ENCODE data around the gene SNRPD2. TPM values are rescaled to one million over a fixed set of nuclear protein-coding genes. Genes with fewer than 3 reads are reported as not detected.
A peak's percentile ranks its signal among the peaks of the same experiment; 100 is the strongest.

Gene SNRPD2
- polyA plus RNA-seq, 1 experiment = 518 TPM

- no peaks in the 10 kb centered on the region for H3K27me3 ChIP-seq (ENCODE audit: control insufficient read depth, insufficient read depth, low read length)
- TF ChIP-seq, protein P1, sequence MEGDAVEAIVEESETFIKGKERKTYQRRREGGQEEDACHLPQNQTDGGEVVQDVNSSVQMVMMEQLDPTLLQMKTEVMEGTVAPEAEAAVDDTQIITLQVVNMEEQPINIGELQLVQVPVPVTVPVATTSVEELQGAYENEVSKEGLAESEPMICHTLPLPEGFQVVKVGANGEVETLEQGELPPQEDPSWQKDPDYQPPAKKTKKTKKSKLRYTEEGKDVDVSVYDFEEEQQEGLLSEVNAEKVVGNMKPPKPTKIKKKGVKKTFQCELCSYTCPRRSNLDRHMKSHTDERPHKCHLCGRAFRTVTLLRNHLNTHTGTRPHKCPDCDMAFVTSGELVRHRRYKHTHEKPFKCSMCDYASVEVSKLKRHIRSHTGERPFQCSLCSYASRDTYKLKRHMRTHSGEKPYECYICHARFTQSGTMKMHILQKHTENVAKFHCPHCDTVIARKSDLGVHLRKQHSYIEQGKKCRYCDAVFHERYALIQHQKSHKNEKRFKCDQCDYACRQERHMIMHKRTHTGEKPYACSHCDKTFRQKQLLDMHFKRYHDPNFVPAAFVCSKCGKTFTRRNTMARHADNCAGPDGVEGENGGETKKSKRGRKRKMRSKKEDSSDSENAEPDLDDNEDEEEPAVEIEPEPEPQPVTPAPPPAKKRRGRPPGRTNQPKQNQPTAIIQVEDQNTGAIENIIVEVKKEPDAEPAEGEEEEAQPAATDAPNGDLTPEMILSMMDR (IDR thresholded peaks at IDR 0.05; ENCODE audit: insufficient read depth, low read depth, low read length) = no peak
- DNase-seq (ENCODE audit: low read depth) = no peak
- ChIA-PET CTCF (interaction anchor here (0.6 to 5.8 kb wide), 22 partner anchors 10 to 314 kb away, joined by 3 to 99 read pairs (median 10); partner anchors contain the start of genes GPR4, OPA3 and PPM1N), POLR2A (no interaction called here)
- no peaks in the 10 kb centered on the region for H3K36me3 ChIP-seq (ENCODE audit: control insufficient read depth, insufficient read depth, low read length)
- no peak overlapping the region for H3K4me3 ChIP-seq (ENCODE audit: low read depth, low read length)
Observed at GRCh38 chr19:45643927-45644771, 47.6 kb downstream of the SNRPD2 start.

GRCh38 chr19:45643024-45643926 is 48.5 kb downstream of the SNRPD2 start:
- H3K27me3 ChIP-seq (ENCODE audit: control insufficient read depth, insufficient read depth, low read length) = no peaks in the 10 kb centered on the region
- TF ChIP-seq, protein P1 (IDR thresholded peaks at IDR 0.05; ENCODE audit: insufficient read depth, low read depth, low read length) = peak; percentile 99
- POLR2A ChIA-PET = no interaction called here
- CTCF ChIA-PET = interaction anchor here (0.6 to 5.8 kb wide), 35 partner anchors 9 to 313 kb away, joined by 3 to 99 read pairs (median 6); partner anchors contain the start of genes GPR4, OPA3, PPM1N and RTN2
- no peak overlapping the region for H3K4me3 ChIP-seq (ENCODE audit: low read depth, low read length)
- no peaks in the 10 kb centered on the region for H3K36me3 ChIP-seq (ENCODE audit: control insufficient read depth, insufficient read depth, low read length)
- no peak for DNase-seq (ENCODE audit: low read depth)

DNA sequence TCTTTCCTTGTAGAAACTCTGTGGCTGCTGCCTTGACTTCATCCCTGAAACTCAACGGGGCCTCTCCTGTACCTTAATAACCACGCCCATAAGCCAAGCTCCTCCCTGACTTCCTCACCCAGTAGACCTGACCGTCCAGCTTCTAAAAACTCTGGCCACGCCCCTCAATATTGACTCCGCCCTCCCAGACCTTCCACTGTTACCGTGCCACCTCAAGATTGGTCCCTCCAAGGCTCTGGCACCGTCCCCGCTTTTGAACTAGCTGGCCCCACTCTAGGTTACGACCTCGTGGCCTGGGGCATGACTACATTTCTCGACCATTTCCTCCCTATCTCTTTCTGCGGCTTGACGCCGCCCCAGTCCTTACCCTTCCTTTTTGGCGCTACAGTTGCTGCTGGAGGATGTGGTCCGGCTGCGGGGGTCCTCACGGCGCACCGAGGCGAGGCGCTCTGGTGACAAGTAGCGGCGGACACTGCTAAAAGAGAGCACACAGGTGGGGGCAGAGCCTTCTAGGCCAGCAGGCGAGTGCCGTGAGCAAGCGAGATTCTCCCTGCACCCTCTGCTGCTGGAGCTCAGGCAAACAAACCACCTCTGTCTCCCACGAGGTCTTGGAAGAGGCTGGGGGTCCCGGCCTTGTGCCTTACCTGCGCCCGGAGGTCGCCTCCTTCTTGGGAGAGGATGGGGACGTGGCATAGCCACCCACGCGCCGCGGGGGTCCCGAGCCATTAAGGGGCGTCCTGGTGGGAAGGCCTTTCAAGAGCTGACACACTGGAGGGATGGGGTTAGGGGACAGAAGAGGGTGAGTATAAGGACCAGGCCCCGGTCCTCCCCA is 50.3 kb downstream of the SNRPD2 start:
- DNase-seq (ENCODE audit: low read depth) = no peak
- H3K27me3 ChIP-seq (ENCODE audit: control insufficient read depth, insufficient read depth, low read length) = no peaks in the 10 kb centered on the region
- TF ChIP-seq, protein P1 (IDR thresholded peaks at IDR 0.05; ENCODE audit: insufficient read depth, low read depth, low read length) = no peak
- no peaks in the 10 kb centered on the region for H3K36me3 ChIP-seq (ENCODE audit: control insufficient read depth, insufficient read depth, low read length)
- POLR2A ChIA-PET = interaction anchor here (0.5 kb wide), 1 partner anchor 189 kb away, joined by 17 read pairs; no protein-coding TSS in a partner anchor
- CTCF ChIA-PET = interaction anchor here (0.6 to 5.8 kb wide), 46 partner anchors 8 to 268 kb away, joined by 3 to 99 read pairs (median 6); partner anchors contain the start of genes GIPR, GPR4, OPA3 and QPCTL
- peak overlapping the region; percentile 14 for H3K4me3 ChIP-seq (ENCODE audit: low read depth, low read length)

DNA sequence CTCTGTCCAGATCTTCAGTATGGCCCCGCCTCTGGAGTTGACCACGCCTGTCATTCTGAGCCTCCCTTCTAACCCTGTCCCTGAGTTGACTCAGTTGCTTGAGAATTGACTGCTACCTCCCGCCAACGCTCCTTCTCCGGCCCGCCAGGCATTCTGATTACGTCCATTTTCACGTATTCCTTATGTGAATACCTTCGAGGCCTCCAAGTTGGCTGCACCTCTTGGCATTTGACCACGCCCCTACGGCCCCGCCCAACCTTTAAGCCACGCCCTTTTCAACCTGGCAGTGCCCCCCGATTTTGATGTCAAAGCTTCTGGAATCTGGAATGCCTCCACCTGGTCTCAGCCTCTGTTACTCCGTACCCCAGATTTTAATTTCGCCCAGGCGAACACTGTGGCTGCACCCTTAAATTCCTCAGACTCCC is 50.9 kb downstream of the SNRPD2 start:
- Histone ChIP-seq H3K27me3 (ENCODE audit: control insufficient read depth, insufficient read depth, low read length) (no peaks in the 10 kb centered on the region), H3K4me3 (ENCODE audit: low read depth, low read length) (no peak overlapping the region), H3K36me3 (ENCODE audit: control insufficient read depth, insufficient read depth, low read length) (no peaks in the 10 kb centered on the region)
- POLR2A ChIA-PET = interaction anchor here (0.5 kb wide), 1 partner anchor 188 kb away, joined by 17 read pairs; no protein-coding TSS in a partner anchor
- TF ChIP-seq, protein P1 (IDR thresholded peaks at IDR 0.05; ENCODE audit: insufficient read depth, low read depth, low read length) = no peak
- no peak for DNase-seq (ENCODE audit: low read depth)
- CTCF ChIA-PET = interaction anchor here (0.5 to 5.8 kb wide), 19 partner anchors 9 to 201 kb away, joined by 3 to 99 read pairs (median 19); partner anchors contain the start of genes GPR4, OPA3 and VASP

Measured in BJ (cell line).